ENCODE results near the gene OR1I1.

Gene OR1I1

DNA sequence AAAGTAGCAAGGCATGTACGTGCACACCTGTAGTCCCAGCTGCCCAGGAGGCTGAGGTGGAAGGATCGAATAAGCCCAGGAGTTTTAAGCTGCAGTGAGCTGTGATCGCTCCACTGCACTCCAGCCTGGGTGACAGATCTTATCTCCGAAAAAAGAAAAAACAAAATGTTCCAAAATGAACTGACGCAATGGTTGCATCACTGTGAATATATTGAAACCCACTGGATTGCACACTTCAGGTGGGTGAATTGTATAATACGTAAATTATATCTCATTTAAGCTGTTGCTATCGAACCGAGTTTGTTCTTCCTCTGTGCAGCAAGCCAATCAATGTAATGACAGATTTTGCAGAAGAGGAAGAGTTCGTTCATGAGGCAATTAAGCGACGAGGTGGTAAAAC lies 34.3 kb upstream of the OR1I1 start:
- no peak for TF ChIP-seq CTCF (IDR thresholded peaks at IDR 0.05; ENCODE audit: low read depth, low read length, poor library complexity, severe bottlenecking)
- no peak for TF ChIP-seq EZH2phosphoT487 (IDR thresholded peaks at IDR 0.05; ENCODE audit: borderline replicate concordance, low read length)
- H3K27me3 ChIP-seq (ENCODE audit: control insufficient read depth, low read length), result no peaks in the 10 kb centered on the region

DNA sequence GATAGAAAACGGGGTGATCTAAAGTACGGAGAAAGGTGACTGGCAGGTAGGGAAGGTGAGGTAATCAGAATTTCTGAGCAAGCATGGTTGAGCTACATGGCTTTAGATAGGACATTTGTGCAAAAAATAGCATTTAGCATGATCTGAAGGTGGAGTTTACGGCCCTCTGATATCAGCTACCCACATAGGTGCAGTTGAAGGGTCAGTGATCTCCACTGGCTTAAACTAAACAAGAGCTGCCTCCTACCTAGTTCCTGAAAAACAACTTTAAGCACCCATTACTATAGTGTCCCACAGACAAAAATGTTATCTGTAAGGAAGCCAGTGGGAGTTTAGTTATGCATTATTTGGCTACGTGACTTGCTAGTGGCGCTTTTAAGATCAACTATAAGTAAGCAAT lies 33.9 kb upstream of the OR1I1 start:
- H3K36me3 ChIP-seq (ENCODE audit: control insufficient read depth, low read length), result no peaks in the 10 kb centered on the region
- H3K9me2 ChIP-seq (replicated peaks; ENCODE audit: control insufficient read depth, low read length), result no peaks in the 10 kb centered on the region
- no peaks in the 10 kb centered on the region for H3K27me3 ChIP-seq (ENCODE audit: control insufficient read depth, low read length)
- H3F3A ChIP-seq (ENCODE audit: control insufficient read depth, insufficient read depth), result no peaks in the 10 kb centered on the region
- H3K79me2 ChIP-seq (ENCODE audit: control insufficient read depth, low read length), result no peaks in the 10 kb centered on the region
- H3K4me2 ChIP-seq (ENCODE audit: low read length), result no peak overlapping the region
- no peaks in the 10 kb centered on the region for H3K9me3 ChIP-seq (ENCODE audit: control insufficient read depth, insufficient read depth, low read length)
- no peak overlapping the region for H3K4me3 ChIP-seq (ENCODE audit: low read length)
- H4K20me1 ChIP-seq (ENCODE audit: control insufficient read depth, insufficient read depth, low read depth, low read length), result no peaks in the 10 kb centered on the region
- no peak for TF ChIP-seq EZH2phosphoT487 (IDR thresholded peaks at IDR 0.05; ENCODE audit: borderline replicate concordance, low read length)
- no peak for TF ChIP-seq CTCF (IDR thresholded peaks at IDR 0.05; ENCODE audit: low read depth, low read length, poor library complexity, severe bottlenecking)
- H3K4me1 ChIP-seq (ENCODE audit: control insufficient read depth, low read length), result no peaks in the 10 kb centered on the region
- H3K27ac ChIP-seq (ENCODE audit: low read depth, low read length), result no peak overlapping the region

More for the DNA sequence above, 34.3 kb upstream of the OR1I1 start:
- no peak overlapping the region for H3K27ac ChIP-seq (ENCODE audit: low read depth, low read length)
- no peaks in the 10 kb centered on the region for H3K36me3 ChIP-seq (ENCODE audit: control insufficient read depth, low read length)
- no peaks in the 10 kb centered on the region for H3K9me2 ChIP-seq (replicated peaks; ENCODE audit: control insufficient read depth, low read length)
- H4K20me1 ChIP-seq (ENCODE audit: control insufficient read depth, insufficient read depth, low read depth, low read length), result no peaks in the 10 kb centered on the region
- H3K4me2 ChIP-seq (ENCODE audit: low read length), result no peak overlapping the region
- no peak overlapping the region for H3K4me3 ChIP-seq (ENCODE audit: low read length)
- no peaks in the 10 kb centered on the region for H3F3A ChIP-seq (ENCODE audit: control insufficient read depth, insufficient read depth)
- no peaks in the 10 kb centered on the region for H3K4me1 ChIP-seq (ENCODE audit: control insufficient read depth, low read length)
- H3K9me3 ChIP-seq (ENCODE audit: control insufficient read depth, insufficient read depth, low read length), result no peaks in the 10 kb centered on the region
- no peaks in the 10 kb centered on the region for H3K79me2 ChIP-seq (ENCODE audit: control insufficient read depth, low read length)

- H3K4me3 ChIP-seq (ENCODE audit: low read length), result no peak within 1 kb of the TSS
- H3K27me3 ChIP-seq (ENCODE audit: control insufficient read depth, low read length), result no peaks in the 10 kb centered on the region
Observed at GRCh38 chr19:15048885-15049541, 33.0 kb upstream of the OR1I1 start, which contains the start of gene CASP14. Gene CASP14, plus strand, starts transcription at chr19:15049480. Its CDS starts 2,772 bp downstream, at chr19:15052252.

More at GRCh38 chr19:15048885-15049541, 33.0 kb upstream of the OR1I1 start, which contains the start of gene CASP14:
- no peak within 1 kb of the TSS for H3K27ac ChIP-seq (ENCODE audit: low read depth, low read length)
- no peaks in the 10 kb centered on the region for H3K4me1 ChIP-seq (ENCODE audit: control insufficient read depth, low read length)
- H3K79me2 ChIP-seq (ENCODE audit: control insufficient read depth, low read length), result no peaks in the 10 kb centered on the region
- H4K20me1 ChIP-seq (ENCODE audit: control insufficient read depth, insufficient read depth, low read depth, low read length), result no peaks in the 10 kb centered on the region
- H3K4me2 ChIP-seq (ENCODE audit: low read length), result no peak within 1 kb of the TSS
- TF ChIP-seq CTCF (IDR thresholded peaks at IDR 0.05; ENCODE audit: low read depth, low read length, poor library complexity, severe bottlenecking), result no peak
- TF ChIP-seq EZH2phosphoT487 (IDR thresholded peaks at IDR 0.05; ENCODE audit: borderline replicate concordance, low read length), result no peak
- H3K9me3 ChIP-seq (ENCODE audit: control insufficient read depth, insufficient read depth, low read length), result no peaks in the 10 kb centered on the region
- no peaks in the 10 kb centered on the region for H3K9me2 ChIP-seq (replicated peaks; ENCODE audit: control insufficient read depth, low read length)
- H3K36me3 ChIP-seq (ENCODE audit: control insufficient read depth, low read length), result no peaks in the 10 kb centered on the region
- no peaks in the 10 kb centered on the region for H3F3A ChIP-seq (ENCODE audit: control insufficient read depth, insufficient read depth)
